ENCODE data around the gene SMIM29.
"Not testable (repeated sequence)": the region's sequence is repeated elsewhere in the genome, so short reads cannot be mapped to it uniquely, and the experiment has no call there.

The SMIM29 gene

DNA sequence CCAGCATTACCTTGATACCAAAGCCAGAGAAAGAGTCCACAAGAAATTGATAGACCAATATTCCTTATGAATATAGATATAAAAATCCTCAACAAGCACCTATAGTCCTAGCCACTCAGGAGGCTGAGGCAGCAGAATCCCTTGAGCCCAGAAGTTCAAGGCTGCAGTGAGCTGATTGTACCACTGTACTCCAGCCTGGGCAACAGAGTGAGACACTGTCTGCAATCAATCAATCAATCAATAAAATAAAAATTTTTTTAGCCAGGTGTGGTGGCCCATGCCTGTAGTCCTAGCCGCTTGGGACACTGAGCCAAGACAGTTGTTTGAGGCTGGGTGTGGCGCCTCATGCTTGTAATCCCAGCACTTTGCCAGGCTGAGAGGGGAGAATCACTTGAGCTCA lies 18.9 kb upstream of the SMIM29 start:
- no peak for DNase-seq

DNA sequence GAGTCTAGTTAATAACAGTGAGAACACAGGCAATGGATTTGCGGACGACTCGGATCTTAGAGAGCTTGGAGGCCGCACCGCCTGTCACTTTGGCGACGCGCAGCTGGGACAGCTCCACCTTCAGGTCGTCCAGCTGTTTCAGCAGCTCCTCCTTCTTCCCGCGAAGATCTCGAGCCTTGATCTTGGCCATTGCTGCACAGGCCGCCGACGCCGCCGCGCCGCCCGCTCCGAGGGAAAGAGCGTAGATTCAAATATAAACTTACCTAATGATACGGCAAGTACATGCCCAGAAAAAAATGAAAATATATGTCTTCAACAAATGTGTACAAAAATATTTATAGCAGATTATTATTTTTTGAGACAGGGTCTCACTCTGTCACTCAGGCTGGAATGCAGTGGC lies 14.7 kb upstream of the SMIM29 start:
- DNase-seq = not testable (repeated sequence)

DNA sequence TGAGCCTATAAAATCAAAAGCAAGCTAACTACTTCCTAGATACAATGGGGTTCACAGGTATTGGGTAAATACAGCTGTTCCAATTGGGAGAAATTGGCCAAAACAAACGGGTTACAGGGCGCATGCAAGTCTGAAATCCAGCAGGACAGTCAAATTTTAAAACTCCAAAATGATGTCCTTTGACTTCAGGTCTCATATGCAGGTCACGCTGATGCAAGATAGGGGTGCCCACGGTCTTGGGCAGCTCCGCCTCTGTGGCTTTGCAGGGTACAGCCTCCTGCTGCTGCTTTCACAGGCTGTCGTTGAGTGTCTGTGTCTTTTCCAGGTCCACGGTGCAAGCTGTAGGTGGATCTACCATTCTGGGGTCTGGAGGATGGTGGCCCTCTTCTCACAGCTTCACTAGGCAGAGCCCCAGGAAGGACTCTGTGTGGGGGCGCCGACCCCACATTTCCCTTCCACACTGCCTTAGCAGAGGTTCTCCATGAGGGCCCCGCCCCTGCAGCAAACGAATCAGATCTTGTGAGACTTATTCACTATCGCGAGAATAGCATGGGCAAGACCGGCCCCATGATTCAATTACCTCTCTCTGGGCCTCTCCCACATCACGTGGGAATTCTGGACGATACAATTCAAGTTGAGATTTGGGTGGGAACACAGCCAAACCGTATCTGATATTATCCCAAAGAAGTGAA lies 11.9 kb upstream of the SMIM29 start:
- no peak for DNase-seq

DNA sequence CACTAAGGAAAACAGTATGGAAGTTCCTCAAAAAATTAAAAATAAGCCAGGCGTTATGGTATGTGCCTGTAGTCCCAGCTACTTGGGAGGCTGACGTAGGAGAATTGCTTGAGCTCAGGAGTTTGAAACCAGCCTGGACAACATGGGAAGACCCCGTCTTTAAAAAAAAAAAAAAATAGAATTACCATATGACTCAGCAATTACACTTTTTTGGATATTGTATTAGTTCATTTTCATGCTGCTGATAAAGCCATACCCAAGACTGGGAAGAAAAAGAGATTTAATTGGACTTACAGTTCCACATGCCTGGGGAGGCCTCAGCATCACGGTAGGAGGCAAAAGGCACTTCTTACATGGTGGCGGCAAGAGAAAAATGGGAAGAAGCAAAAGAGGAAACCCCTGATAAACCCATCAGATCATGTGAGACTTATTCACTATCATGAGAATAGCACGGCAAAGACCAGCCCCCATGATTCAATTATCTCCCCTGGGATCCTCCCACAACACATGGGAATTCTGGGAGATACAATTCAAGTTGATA lies 10.8 kb upstream of the SMIM29 start:
- no peak for DNase-seq

DNA sequence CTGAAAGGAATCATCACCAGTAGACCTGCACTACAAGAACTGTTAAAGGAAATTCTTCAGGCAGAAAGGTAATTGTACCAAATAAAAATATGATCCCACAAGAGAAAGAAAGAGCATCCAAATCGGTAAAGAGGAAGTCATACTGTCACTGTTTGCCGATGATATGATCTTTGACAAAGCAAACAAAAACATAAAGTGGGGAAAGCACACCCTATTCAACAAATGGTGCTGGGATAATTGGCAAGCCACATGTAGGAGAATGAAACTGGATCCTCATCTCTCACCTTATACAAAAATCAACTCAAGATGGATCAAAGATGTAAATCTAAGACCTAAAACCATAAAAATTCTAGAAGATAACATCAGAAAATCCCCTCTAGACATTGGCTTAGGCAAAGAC lies 3.6 kb upstream of the SMIM29 start:
- not testable (repeated sequence) for DNase-seq

DNA sequence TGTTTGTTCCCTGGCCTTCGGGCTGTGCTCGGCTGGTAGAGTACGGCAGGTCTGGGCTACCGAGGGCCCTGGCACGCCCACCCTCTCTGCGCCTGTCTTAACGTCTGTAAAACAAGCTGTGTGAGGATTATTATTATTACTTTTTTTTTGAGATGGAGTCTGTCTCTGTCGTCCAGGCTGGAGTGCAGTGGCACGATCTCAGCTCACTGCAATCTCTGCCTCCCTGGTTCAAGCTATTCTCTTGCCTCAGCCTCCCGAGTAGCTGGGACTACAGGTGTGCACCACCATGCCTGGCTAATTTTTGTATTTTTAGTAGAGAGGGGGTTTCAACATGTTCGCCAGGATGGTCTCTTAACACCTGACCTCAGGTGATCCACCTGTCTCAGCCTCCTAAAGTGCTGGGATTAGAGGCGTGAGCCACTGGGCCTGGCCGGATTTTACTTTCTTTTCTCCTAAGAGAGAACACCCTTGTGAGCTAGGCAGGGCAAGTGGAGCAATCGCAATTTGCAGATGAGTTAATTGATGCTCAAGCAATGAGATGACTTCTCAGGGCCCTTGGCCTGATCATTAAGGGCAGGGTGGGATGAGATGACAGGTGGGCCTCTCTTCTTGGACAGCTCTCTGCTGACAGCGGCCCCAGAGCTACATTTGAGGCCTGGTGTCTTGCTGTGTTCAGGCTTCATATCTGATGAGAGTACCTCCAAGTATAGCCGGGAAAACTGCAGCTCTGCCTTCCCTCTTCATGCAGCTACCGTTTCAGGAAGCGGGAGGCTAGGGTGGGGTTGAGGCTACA lies 859 bp upstream of the SMIM29 start:
- DNase-seq = no peak

DNA sequence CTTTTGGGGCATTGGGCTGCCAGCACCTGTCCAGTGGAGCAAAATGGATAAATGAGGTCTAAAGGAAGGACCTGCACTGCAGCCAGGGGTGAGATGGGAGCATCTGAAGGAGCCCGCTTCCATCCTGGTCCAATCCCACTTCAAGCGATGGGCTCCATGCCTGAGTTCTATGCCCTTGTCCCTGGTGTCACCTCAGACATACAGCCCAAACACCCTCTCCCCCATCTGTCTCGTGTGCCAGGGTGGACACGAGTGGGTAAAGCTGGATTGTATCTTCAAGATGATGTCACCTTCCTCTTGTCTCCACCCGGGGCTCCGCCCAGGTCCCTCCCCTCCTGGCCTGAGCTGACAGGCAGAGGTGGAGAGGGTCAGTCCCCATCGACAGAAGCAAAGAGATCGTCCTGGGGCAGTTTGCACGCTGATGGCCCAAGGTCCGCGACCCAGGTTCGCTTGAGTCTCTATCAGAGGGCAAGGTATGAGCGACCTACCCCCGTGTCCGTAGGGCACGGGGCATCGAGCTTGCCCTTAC lies 544 bp downstream of the SMIM29 start:
- DNase-seq = peak; percentile 42

DNA sequence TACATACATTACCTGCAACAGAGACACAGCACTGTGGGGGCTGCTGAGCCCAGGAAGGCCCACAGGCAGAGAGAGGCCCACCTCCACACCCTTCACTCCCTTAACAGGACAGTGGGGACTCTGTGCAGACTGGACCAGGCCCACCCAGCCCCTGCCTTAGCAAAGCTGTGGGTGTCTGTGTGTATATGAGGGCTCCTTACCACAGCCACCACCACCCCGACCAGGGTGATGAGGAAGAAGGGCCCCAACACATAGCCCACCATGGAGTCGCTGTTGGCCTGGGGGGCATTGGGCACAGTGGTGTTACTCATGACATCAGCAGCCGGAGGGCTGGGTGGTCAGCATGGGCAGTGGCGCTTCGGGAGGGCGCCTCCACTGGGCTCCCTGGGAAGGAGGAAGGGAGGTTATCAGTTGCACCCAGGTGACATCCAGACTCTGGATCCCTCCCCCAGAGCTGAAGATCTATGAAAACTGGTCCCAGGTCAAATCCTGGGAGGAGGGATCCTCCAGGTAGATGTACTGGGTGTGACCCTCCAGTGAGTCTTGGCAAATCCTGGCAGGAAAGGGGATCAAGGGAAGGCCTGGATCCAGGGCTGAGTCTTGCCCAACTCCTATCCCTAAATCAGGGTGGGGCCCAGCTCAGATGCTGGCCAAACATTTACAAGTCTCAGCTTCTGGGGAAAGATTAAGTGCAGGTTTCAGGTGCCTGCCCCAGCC lies 1.2 kb downstream of the SMIM29 start:
- no peak for DNase-seq

DNA sequence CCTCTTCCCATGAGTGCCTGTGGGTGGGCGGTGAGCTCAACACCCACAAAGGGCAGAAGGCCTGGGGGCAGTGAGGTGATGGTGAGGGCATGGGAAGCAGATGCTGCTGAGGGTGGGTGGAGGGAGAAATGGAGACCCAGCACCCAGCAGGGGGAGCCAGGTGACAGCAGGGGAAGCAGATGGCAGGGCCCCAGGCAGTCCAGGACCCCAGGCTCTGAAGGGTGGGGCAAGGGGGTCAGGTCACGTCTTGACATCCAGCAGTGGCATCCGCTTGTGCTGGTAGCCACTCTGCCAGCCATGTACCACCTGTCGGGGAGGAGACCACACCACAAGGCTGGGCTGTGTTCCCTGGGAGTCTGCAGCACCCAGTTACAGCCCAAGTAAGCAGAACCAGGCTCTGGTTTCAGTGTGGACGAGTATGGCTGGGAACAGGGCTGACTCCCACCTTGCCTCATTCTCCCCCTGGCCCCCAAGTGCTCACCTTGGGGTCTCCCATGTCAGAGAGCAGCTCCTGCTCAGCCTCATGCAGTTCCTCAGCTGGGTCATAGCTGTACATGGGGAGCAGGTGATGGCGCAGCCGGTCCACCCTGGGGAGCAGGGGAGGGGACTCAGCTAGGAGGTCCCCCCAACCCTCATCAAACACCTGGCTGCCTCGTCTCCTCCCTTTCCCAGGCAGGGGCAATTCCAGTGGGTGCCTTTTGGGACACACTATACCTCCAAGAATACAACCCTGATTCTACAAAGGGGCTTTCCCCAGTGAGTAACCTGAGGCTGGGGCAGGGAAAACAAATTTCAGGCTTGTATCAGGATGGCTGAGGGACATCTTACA lies 2.0 kb downstream of the SMIM29 start:
- DNase-seq = no peak

DNA sequence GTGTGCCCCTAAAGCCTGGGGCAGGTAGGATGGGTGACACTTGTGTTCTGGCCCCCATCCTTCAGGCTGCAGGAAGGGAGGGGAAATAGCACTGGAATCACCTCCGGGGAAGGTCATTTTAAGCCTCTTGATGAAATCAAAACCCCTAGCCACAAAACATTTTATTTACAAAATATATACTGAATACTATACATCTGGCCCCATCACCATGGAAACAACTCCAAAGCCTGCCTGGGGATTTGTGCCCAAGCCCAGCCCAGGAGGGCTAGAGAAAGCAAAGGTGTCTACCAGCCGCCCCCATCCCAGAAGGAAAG lies 2.6 kb downstream of the SMIM29 start:
- no peak for DNase-seq

DNA sequence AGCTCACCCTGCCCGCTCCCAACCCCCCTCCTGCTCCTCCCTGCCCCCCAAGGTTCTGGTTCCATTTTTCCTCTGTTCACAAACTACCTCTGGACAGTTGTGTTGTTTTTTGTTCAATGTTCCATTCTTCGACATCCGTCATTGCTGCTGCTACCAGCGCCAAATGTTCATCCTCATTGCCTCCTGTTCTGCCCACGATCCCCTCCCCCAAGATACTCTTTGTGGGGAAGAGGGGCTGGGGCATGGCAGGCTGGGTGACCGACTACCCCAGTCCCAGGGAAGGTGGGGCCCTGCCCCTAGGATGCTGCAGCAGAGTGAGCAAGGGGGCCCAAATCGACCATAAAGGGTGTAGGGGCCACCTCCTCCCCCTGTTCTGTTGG lies 3.1 kb downstream of the SMIM29 start:
- not testable (repeated sequence) for DNase-seq

DNA sequence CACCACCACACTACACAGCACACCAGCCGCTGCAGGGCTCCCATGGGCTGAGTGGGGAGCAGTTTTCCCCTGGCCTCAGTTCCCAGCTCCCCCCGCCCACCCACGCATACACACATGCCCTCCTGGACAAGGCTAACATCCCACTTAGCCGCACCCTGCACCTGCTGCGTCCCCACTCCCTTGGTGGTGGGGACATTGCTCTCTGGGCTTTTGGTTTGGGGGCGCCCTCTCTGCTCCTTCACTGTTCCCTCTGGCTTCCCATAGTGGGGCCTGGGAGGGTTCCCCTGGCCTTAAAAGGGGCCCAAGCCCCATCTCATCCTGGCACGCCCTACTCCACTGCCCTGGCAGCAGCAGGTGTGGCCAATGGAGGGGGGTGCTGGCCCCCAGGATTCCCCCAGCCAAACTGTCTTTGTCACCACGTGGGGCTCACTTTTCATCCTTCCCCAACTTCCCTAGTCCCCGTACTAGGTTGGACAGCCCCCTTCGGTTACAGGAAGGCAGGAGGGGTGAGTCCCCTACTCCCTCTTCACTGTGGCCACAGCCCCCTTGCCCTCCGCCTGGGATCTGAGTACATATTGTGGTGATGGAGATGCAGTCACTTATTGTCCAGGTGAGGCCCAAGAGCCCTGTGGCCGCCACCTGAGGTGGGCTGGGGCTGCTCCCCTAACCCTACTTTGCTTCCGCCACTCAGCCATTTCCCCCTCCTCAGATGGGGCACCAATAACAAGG lies 3.6 kb downstream of the SMIM29 start:
- not testable (repeated sequence) for DNase-seq

DNA sequence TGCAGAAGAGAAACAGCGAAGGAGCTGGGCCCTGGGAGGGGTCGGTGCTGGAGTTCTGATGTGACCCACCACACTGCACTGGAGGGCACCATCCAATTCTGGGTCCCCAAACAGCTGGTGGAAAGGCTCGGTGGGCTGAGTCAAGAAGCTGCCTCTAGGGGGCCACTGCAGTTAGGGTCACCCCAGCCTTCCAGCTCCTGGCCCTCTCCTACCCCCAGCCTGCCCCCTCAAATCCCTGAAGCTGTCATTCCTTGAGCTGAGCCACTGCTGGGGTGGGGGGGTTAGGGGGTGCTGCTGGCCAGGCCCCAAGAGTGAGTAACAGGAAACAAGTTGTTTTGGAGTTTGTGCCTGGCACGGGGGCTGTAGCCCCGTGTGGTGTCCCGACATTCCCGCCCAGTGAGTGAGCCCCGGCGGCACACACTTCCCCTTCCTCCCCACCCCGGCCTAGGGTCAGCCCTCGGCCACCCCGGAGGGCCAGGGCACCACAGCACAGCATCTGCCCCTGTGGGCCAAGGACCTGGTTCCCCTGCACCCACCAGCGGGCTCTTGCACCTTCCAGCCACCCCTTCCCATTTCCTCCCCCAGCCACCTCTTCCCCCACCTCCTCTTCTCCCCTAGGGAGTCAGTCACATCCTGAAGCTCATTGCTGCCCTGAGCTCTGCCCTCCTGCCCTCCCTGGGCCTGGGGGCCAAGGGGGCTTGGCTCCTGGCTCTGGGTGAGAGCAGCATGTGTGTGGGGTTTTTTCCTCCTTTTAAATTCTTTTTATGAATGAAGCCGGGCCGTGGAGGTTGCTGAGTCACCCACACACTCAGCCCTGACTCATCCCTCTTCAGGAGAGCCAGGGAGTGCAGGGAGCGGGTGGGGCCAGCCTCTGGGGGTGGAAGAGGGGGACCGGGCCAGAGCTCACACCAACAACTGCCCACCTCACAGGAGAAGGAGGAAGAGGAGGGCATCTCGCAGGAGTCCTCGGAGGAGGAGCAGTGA lies 4.6 kb downstream of the SMIM29 start:
- peak; percentile 75 for DNase-seq

DNA sequence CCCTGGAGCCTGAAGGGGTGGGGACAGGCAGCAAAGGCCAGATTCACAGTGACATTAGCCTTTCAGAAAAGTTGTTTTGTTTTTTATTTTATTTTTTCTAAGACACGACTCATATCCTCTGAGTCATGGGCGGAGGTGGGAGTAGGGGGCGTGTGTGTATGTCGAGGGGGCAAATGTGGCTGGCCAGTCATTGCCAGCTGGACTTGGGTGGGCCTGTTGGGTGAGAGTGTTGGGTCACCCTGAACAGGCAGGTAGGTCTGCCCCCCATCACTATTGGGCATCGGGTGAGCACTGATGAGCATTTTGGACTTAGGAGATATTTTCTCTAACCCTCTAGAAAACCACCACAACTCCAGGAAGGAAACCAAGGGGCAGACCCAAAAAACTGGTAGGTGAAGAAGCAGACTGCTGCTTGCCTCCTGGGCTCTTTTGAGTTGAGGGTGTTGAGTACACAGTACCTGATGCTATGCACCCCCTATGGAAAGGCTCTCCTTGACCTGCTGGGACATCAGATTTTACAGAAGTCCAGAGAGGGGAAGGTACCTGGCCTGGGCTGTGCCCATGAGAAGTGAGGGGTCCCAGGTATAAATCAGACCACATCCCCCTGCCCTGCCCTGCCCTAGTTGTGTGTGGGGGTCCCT lies 5.6 kb downstream of the SMIM29 start:
- DNase-seq = peak; percentile 44

DNA sequence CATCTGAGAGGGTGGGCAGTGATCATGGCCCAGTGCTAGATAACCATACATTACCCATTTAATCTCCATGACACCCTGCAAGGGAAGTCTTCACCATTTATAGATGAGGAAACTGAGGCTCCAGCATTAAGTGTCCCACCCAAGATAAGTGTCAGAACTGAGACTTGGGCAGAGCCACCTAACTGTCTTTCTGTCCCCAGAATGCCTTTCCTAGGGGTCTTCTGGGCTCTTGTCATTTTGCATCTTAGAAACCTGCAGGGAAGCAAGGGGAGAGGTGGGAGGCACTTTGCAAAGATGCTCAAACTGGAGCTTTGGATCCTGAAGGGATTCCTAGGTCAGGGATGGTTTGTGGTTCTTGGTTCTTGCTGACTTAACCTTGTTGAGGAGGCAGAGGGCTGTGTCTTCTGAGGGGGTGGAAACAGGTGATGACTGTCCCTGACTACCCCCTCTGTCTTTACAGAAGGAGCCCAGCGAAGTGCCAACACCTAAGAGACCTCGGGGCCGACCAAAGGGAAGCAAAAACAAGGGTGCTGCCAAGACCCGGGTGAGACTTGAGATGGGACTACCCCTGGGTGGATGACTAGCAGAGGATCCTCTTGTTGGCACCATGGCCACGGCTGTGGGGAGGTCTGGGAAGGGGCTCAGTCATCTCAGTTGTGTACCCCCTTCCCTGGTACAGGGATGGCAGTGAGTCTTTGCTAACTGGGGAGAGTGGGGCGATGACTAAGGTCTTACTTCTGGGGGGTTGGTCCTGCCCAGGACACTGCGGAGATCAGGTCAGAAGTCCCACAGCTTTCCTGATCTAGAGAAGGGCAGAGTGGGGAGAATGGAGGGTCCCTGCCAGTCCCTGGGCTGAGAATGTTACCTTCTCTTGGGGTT lies 6.3 kb downstream of the SMIM29 start:
- no peak for DNase-seq

DNA sequence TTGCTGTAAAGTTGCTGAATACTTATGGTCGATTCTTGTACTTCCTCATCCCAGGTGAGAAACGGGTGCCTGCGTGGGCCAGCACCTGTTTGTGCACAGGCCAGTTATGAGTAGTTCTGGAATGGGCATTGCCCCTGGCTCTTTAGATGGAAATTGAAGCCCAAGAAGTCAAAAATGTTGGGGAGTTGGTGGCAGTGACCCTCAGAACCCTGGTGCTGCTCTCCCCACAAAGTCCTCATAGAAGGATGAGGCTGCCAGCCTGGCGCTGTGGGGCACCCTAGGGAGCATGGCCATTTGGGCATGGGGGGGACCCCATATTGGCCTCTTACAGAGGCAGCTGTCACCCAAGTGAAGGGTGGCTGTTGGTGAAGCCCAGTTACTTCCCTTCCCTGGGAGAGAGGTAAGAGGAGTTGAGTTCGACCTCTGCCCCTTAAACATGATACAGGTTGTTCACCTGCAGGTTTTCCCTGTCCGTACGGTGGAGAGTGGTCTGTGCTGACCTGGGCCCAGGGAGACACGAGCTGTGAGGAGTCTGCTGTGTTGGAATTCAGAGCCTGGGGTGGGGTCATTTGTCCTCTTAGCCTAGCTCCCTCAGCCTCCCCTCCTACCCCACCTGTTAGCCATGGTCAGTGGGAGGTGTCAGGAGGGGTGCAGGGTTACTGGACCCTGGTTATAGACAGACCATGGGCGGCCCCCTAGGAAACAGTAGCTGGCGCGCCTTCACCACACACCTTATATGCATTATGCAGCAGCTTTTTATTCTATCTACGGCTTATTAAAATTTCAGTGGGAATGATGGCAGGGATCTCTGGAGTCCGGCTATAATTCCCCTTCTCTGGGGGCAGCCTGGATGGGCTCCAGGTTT lies 7.2 kb downstream of the SMIM29 start:
- no peak for DNase-seq

DNA sequence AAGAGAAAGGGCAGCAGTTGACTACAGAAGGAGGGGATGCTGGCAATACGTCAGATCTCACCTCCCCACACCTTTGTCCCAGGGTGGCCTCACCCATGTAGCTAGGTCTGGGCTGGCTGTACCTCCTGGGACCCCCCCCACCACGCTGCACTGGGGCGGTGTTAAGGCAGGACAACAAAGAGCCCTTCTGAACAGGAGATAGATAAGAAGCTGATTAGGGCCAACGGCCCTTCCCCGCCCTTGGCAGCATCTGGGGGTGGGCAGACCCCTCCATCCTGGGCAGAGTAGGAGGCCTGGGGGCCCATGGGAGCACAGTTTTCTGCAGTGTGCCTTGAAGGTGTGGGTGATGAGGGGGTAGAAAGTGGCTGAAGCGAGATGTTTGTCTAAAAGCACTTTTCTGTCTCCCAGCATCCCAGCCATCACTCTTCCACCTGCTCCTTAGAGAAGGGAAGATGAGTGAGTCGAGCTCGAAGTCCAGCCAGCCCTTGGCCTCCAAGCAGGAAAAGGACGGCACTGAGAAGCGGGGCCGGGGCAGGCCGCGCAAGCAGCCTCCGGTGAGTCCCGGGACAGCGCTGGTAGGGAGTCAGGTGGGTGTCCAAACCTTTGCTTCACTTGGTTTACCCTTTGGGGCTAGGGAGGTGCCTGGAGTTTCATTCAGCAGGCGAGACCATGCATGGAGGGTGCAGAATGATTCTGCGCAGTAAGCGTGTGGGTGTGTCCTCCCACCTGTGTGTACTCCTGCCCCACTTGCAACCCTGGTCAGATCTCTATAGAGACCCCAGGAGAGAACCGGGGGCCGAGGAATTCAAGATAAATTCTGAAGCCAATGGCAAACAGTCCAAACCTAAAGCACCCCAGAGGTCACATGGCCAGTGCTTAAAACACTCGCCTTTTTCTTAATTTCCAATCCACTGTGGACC lies 8.2 kb downstream of the SMIM29 start:
- no peak for DNase-seq

Measured in CD4-positive, alpha-beta T cell treated with Interleukin-4 for 4 hours (primary cell).